Measurements from ENCODE around the gene CCDC47. TPM values are rescaled to one million over a fixed set of nuclear protein-coding genes. Genes with fewer than 3 reads are reported as not detected.
"Not testable (repeated sequence)": the region's sequence is repeated elsewhere in the genome, so short reads cannot be mapped to it uniquely, and the experiment has no call there.

CCDC47 gene
- total RNA-seq, 2 experiments from 2014 or later: 55.7 to 71.1 TPM

DNA sequence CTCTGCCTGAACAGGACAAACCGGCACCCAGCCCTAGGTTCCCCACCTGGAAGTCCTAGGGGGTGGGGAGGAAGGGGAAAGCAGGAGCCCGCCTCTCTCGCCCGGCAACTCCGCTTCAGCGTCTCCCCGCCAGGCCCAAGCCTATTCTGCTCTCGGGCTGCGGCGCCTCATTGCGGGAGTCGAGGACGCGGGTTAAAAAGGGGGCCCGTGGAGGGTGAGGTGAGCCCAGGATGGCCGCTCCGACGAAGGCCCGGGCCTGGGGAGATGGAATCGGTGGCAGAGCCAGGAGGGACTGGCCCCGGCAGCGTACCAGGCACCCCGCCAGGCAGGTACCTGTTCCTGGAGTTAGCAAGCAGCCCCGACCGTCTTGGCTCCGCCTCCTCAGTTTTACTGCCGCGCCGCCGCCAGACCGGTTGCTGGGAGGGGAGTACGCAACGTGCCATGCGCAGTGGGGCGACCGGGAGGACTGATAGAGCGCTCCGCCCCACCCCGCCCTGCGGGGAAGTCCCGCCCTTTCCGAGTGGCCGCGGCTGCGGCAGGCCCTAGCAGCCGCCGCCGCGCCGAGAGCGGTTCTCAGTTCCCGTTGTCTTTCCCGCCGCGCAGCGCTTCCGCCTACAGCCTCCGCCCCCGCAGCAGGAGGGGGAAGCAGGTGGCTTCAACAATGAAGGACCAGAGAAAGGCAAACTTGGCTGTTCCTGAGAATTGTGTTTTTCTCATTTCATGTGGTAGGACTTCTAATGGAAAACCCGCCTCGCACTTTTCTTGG is 31.8 kb downstream of the CCDC47 start, which contains the start of gene STRADA:
Gene STRADA (minus strand): TSS at position 392 of the 766 bp plus-strand sequence. CDS start 13,430 bp downstream, outside the sequence.
- H3K4me3 Mint-ChIP-seq: peak within 1 kb of the TSS; percentile 94
- H3K9me3 Mint-ChIP-seq (ENCODE audit: low read depth): no peaks in the 10 kb centered on the region
- ATAC-seq: peak; percentile 95
- DNase-seq: peak; percentile 100
- CTCF ChIA-PET: interaction anchor here (0.7 to 1.7 kb wide), 14 partner anchors 11 to 130 kb away, joined by 3 to 11 read pairs (median 5); partner anchors contain the start of genes CCDC47, DDX42 and LIMD2
- H3K4me1 Mint-ChIP-seq: peaks cover 26% of the 10 kb centered on the region
- H3K27me3 Mint-ChIP-seq: no peaks in the 10 kb centered on the region
- H3K36me3 Mint-ChIP-seq: peaks cover 16% of the 10 kb centered on the region
- H3K27ac Mint-ChIP-seq: peak within 1 kb of the TSS; percentile 89

GRCh38 chr17:63741143-63741407 is 32.3 kb downstream of the CCDC47 start:
- Mint-ChIP-seq H3K27me3 (no peaks in the 10 kb centered on the region), H3K36me3 (peaks cover 14% of the 10 kb centered on the region), H3K27ac (peak overlapping the region; percentile 89), H3K4me1 (peaks cover 26% of the 10 kb centered on the region), H3K4me3 (peak overlapping the region; percentile 94), H3K9me3 (ENCODE audit: low read depth) (no peaks in the 10 kb centered on the region)
- CTCF ChIA-PET: interaction anchor here (1.1 to 1.7 kb wide), 5 partner anchors 30 to 129 kb away, joined by 3 to 9 read pairs (median 4); partner anchors contain the start of genes CCDC47 and DDX42
- DNase-seq (no peak), ATAC-seq (no peak)

DNA sequence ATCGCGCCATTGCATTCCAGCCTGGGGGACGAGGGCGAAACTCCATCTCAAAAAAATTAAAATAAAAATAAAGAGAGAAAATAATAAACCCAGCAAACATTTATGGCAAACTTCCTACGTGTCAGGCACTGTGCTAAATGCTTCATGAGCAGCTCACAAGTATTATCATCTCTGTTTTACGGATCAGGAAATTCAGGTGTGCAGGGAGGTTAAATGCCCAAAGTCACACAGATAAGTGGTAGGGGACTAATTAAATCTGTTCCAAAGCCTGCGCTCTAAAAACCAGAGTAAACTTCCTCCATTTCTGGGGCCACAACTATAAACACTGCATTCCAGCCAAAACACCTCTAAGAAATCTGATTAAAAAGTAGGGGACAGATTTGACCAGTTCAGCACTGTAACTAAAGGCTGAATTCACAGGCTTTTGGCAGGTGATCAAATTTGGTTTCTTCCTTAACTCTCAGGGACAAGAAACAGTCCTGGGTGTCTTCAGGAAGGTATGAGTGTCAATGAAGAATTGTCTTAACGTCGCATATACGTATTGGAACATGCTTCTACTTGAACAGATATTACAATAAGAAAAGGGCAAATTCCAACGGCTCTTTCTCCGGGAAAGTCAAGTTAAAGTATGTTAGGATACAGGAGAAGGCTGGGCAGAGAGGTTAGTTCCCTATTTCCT is 32.8 kb downstream of the CCDC47 start:
- peak overlapping the region; percentile 94 for H3K4me3 Mint-ChIP-seq
- H3K27me3 Mint-ChIP-seq: no peaks in the 10 kb centered on the region
- H3K27ac Mint-ChIP-seq: peak overlapping the region; percentile 89
- no peak for DNase-seq
- CTCF ChIA-PET: interaction anchor here (0.8 to 1.7 kb wide), 7 partner anchors 30 to 129 kb away, joined by 3 to 9 read pairs (median 3); partner anchors contain the start of genes CCDC47 and DDX42
- no peak for ATAC-seq
- H3K9me3 Mint-ChIP-seq (ENCODE audit: low read depth): no peaks in the 10 kb centered on the region
- peaks cover 26% of the 10 kb centered on the region for H3K4me1 Mint-ChIP-seq
- peaks cover 10% of the 10 kb centered on the region for H3K36me3 Mint-ChIP-seq

DNA sequence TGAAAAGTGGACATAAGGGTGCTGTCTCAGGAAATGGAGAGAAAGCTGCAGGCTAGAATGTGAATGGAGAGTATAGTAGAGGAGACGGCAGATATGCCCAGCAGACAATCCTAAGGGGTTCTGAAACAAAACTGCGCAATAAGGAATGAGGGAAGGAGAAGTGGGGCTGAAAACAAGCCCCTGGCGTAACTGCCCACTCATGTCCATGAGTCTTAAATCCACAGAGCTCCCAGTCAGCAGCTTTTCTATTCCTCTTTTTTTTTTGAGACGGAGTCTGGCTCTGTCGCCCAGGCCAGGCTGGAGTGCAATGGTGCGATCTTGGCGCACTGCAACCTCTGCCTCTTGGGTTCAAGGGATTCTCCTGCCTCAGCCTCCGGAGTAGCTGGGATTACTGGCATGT is 37.7 kb downstream of the CCDC47 start:
- no peak overlapping the region for H3K4me3 Mint-ChIP-seq
- no peaks in the 10 kb centered on the region for H3K9me3 Mint-ChIP-seq (ENCODE audit: low read depth)
- ATAC-seq: no peak
- no peak for DNase-seq
- H3K36me3 Mint-ChIP-seq: peaks cover 8% of the 10 kb centered on the region
- CTCF ChIA-PET: interaction anchor here (1.0 to 3.7 kb wide), 3 partner anchors 25 to 99 kb away, joined by 3 to 15 read pairs (median 4); no protein-coding TSS in a partner anchor
- H3K4me1 Mint-ChIP-seq: peaks cover 16% of the 10 kb centered on the region
- no peaks in the 10 kb centered on the region for H3K27me3 Mint-ChIP-seq
- no peak overlapping the region for H3K27ac Mint-ChIP-seq

DNA sequence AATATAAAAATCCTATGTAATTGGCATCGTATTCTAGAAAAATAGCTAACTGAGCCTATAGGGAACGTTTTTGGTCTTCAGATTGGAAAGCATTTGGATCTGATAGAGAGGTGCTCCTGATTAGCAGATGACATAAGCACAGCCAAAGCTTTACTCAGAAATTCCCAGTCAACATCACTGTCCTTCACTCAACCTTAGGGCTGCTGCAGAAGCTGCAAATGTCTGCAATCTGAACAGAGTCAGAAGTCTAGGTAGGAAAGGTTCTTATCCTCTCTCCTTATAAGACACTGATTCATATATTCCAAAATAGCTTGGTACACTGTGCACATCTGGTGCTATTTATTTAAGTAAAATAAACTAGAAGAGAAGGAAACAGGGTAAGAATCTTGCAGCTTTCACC is 51.0 kb downstream of the CCDC47 start:
- Mint-ChIP-seq H3K9me3 (ENCODE audit: low read depth) (no peaks in the 10 kb centered on the region), H3K4me3 (no peak overlapping the region), H3K4me1 (no peaks in the 10 kb centered on the region), H3K27me3 (no peaks in the 10 kb centered on the region), H3K36me3 (peaks cover 14% of the 10 kb centered on the region), H3K27ac (no peak overlapping the region)
- no peak for ATAC-seq
- DNase-seq: no peak
- CTCF ChIA-PET: interaction anchor here (3.6 kb wide), 1 partner anchor 12 kb away, joined by 17 read pairs; no protein-coding TSS in a partner anchor

DNA sequence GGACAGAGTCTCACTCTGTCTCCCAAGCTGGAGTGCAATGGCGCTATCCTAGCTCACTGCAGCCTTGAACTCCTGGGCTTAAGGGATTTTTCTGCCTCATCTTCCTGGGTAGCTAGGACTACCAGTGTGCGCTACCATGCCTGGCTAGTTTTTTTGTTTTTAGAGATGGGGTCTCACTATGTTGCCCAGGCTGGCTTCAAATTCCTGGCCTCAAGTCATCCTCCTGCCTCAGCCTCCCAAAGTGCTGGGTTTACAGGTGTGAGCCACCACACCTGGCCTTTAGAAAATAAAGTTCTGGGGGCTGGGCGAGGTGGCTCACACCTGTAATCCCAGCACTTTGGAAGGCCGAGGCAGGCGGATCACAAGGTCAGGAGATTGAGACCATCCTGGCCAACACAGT is 53.2 kb downstream of the CCDC47 start:
- CTCF ChIA-PET: interaction anchor here (1.1 to 3.6 kb wide), 2 partner anchors 9 to 10 kb away, joined by 4 to 17 read pairs; no protein-coding TSS in a partner anchor
- not testable (repeated sequence) for H3K27me3 Mint-ChIP-seq; H3K4me1 Mint-ChIP-seq; H3K27ac Mint-ChIP-seq; ATAC-seq; H3K4me3 Mint-ChIP-seq; H3K9me3 Mint-ChIP-seq (ENCODE audit: low read depth); DNase-seq
- peaks cover 11% of the 10 kb centered on the region for H3K36me3 Mint-ChIP-seq

DNA sequence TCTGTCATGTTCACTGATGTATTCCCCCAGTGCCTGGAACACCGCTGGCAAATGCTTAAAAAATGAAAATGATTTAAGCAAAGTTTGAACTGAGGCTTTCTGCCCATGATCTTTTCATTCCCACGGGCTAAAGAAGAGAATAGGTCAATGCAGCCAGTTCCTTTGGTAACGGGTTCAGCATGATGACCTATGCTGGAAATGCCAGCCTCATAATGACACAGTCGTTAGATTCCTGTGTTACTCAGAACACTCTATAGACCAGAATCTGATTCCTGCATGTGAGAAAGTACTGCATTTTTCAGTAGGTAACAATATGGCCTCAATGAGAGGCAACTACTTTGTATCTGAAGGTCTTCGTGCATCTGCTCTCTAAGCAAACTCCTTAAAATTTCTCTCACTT is 54.4 kb downstream of the CCDC47 start:
- H3K27ac Mint-ChIP-seq: no peak overlapping the region
- no peak overlapping the region for H3K4me3 Mint-ChIP-seq
- no peaks in the 10 kb centered on the region for H3K27me3 Mint-ChIP-seq
- CTCF ChIA-PET: interaction anchor here (3.6 kb wide), 1 partner anchor 9 kb away, joined by 17 read pairs; no protein-coding TSS in a partner anchor
- no peaks in the 10 kb centered on the region for H3K9me3 Mint-ChIP-seq (ENCODE audit: low read depth)
- H3K4me1 Mint-ChIP-seq: no peaks in the 10 kb centered on the region
- H3K36me3 Mint-ChIP-seq: peaks cover 10% of the 10 kb centered on the region
- DNase-seq (no peak), ATAC-seq (no peak)

DNA sequence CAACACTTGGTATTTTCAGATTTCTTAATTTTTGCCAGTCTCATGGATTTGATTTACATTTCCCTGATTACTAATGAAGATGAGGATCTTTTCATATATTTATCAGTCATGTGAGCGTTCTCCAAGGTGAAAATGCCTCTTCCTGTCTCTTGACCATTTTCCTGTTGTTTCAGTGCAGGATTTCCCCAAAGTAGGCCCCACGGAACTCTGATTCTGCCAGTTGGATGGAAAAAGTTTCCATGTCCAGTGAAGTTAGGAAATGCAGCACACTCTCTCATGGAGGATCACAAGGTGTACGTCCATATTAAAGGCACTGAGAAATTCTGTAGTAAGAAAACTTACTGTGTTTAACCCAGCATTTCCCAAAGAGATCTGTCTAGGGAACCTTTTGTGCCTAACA is 57.0 kb downstream of the CCDC47 start:
- DNase-seq (no peak), ATAC-seq (no peak)
- no peak overlapping the region for H3K4me3 Mint-ChIP-seq
- H3K27me3 Mint-ChIP-seq: no peaks in the 10 kb centered on the region
- no peaks in the 10 kb centered on the region for H3K9me3 Mint-ChIP-seq (ENCODE audit: low read depth)
- H3K4me1 Mint-ChIP-seq: no peaks in the 10 kb centered on the region
- H3K36me3 Mint-ChIP-seq: peaks cover 13% of the 10 kb centered on the region
- CTCF ChIA-PET: interaction anchor here (1.0 to 3.1 kb wide), 3 partner anchors 9 to 19 kb away, joined by 3 to 12 read pairs (median 4); no protein-coding TSS in a partner anchor
- H3K27ac Mint-ChIP-seq: no peak overlapping the region

- peaks cover 4% of the 10 kb centered on the region for H3K4me1 Mint-ChIP-seq
- H3K9me3 Mint-ChIP-seq (ENCODE audit: low read depth): no peaks in the 10 kb centered on the region
- H3K4me3 Mint-ChIP-seq: no peak overlapping the region
- CTCF ChIA-PET: interaction anchor here (1.4 to 10.7 kb wide), 3 partner anchors 9 to 23 kb away, joined by 4 to 133 read pairs (median 12); no protein-coding TSS in a partner anchor
- H3K27me3 Mint-ChIP-seq: no peaks in the 10 kb centered on the region
- H3K36me3 Mint-ChIP-seq: peaks cover 17% of the 10 kb centered on the region
- DNase-seq (peak; percentile 31), ATAC-seq (no peak)
- no peak overlapping the region for H3K27ac Mint-ChIP-seq
Measured at GRCh38 chr17:63714550-63715277, 58.7 kb downstream of the CCDC47 start.

GRCh38 chr17:63709110-63709509 is 64.3 kb downstream of the CCDC47 start:
- peaks cover 50% of the 10 kb centered on the region for H3K4me1 Mint-ChIP-seq
- no peak for ATAC-seq
- DNase-seq: no peak
- peak overlapping the region; percentile 21 for H3K27ac Mint-ChIP-seq
- H3K4me3 Mint-ChIP-seq: no peak overlapping the region
- H3K27me3 Mint-ChIP-seq: no peaks in the 10 kb centered on the region
- CTCF ChIA-PET: interaction anchor here (0.7 to 10.7 kb wide), 13 partner anchors 8 to 283 kb away, joined by 3 to 133 read pairs (median 13); partner anchors contain the start of genes CCDC47, DDX42 and LIMD2
- peaks cover 25% of the 10 kb centered on the region for H3K36me3 Mint-ChIP-seq
- H3K9me3 Mint-ChIP-seq (ENCODE audit: low read depth): no peaks in the 10 kb centered on the region

DNA sequence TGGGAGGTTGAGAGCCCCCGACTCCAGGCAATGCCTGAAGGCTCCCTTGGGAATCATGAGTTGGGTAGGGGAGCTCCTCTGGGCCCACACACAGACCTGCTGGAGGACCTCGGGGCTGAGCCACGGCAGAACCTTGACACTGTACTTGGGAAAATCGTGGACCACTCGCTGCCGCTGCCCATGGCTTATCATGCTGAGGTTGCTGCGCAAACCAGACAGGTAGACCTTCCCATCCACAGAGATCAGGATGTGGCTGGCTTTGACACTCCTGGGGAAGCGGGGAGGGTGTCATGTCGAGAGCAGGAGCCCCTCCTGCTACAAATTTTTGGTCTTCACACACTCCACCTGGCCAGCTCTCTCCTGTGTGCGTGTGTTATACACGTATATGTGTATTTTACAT is 66.2 kb downstream of the CCDC47 start:
- H3K27me3 Mint-ChIP-seq: no peaks in the 10 kb centered on the region
- H3K4me3 Mint-ChIP-seq: no peak overlapping the region
- no peaks in the 10 kb centered on the region for H3K9me3 Mint-ChIP-seq (ENCODE audit: low read depth)
- H3K4me1 Mint-ChIP-seq: peaks cover 69% of the 10 kb centered on the region
- H3K36me3 Mint-ChIP-seq: peaks cover 32% of the 10 kb centered on the region
- CTCF ChIA-PET: interaction anchor here (0.7 to 10.7 kb wide), 7 partner anchors 8 to 549 kb away, joined by 3 to 133 read pairs (median 4); no protein-coding TSS in a partner anchor
- peak; percentile 41 for DNase-seq
- ATAC-seq: peak; percentile 2
- H3K27ac Mint-ChIP-seq: peak overlapping the region; percentile 71

GRCh38 chr17:63706336-63707082 is 66.9 kb downstream of the CCDC47 start:
- Mint-ChIP-seq H3K36me3 (peaks cover 35% of the 10 kb centered on the region), H3K9me3 (ENCODE audit: low read depth) (no peaks in the 10 kb centered on the region), H3K4me1 (peaks cover 74% of the 10 kb centered on the region), H3K4me3 (peak overlapping the region; percentile 13), H3K27me3 (no peaks in the 10 kb centered on the region), H3K27ac (peak overlapping the region; percentile 74)
- DNase-seq (peak; percentile 40), ATAC-seq (no peak)
- CTCF ChIA-PET: interaction anchor here (0.8 to 10.7 kb wide), 11 partner anchors 8 to 281 kb away, joined by 3 to 133 read pairs (median 4); no protein-coding TSS in a partner anchor
